GDM1 (cell line): Measurements from ENCODE around the gene OTUD4.
"Not testable (repeated sequence)": the region's sequence is repeated elsewhere in the genome, so short reads cannot be mapped to it uniquely, and the experiment has no call there.

Source experiments
- DNase-seq: peaks from one replicate; lab custom pipeline; 2025; lab: John Stamatoyannopoulos, UW

Gene OTUD4

DNA sequence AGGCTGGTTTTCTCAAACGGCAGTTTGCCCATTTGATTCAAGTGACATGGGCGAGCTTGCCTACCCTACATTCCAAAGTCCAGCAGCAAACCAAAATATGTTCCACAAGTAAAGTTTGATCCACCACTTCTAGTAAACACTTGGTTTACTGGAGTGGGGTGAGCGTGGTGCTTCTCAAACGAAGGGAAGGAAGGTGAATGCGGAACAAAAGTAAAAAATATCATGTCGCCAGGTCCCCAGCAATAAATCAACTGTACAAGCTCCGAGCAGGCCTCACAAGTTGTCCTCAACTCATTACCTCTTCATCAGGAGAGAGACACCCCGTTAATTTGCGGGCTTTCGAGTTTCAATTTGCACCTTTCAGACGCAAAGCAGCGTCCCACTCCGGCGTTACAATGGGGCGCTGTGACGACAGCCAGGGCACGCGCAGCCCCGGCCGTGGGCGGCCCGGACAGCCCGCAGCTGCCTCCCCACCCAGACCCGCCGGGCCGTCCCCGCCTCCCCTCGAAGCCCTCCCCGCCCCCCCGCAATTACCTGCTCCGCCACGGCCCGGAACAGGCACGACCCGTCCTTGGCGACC is 1.0 kb downstream of the OTUD4 start:
- DNase-seq, result peak; percentile 27

DNA sequence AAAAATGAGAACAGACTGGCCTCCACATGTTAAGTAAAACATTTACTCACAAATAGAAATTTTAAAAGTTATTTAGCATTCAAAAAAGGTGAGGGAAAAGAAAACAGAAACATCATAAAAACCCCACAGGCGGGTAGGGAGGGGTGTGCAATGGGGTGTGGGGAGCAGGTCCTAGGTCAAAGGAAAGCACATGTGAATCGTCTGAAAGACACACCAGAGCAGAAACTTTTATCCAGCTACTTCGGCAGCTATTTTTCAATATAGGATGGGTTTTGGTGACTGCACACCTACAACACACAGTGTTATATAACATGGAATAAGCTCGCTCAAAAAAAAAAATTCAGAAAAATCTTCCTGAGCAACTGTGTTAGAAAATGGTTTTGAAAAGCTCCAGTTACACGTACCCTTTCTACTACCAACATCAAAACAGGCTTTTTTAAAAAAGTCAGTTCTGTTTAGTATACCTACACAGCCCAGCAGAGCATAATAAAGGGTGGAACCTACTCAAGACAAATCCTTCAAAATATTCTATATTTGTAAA is 1.6 kb downstream of the OTUD4 start:
- no peak for DNase-seq

GRCh38 chr4:145177906-145178538 is 2.4 kb downstream of the OTUD4 start:
- peak; percentile 34 for DNase-seq

DNA sequence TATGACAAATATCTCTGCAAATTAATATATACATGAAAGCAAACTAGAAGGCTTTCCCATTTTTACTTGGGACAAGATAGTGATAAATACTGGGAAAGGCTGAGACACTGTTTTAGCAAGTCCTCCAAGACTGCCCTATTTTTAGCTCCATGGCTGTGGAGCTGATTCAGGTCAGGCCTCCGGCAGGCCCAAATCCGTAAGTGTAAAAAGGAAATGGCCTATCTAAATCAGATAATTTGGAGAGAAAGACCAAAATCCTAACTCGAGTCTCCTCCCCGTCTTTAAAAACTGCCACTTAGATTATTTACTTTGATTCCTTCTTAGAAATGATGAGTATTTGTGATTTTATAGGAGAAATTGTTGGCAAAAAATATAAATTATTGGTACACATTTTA is 2.9 kb downstream of the OTUD4 start:
- DNase-seq, result no peak

GRCh38 chr4:145176641-145177432 is 3.6 kb downstream of the OTUD4 start:
- no peak for DNase-seq

DNA sequence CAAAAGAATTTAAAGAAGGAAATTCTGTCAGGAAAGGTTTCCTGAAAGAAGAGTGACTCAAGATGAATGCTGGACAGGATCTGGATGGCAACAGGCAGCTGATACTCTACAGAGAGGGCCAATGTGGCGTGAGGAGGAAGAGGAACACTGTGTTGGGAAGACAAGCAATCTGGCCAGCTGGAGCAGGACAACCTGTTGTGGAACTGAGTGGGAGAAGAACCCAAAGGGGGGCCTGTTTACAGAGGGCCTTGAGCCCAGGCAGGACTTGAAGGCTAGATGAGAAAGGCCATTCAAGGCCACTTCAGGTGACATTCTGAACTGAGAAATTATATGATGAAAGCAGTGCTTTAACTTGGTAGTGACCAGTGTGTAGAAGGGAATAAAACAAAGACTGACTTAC is 8.5 kb downstream of the OTUD4 start:
- no peak for DNase-seq

- no peak for DNase-seq
Observed at GRCh38 chr4:145170223-145170622, 10.2 kb downstream of the OTUD4 start.

- DNase-seq, result no peak
Observed at GRCh38 chr4:145168581-145169187, 11.7 kb downstream of the OTUD4 start.

- no peak for DNase-seq
Observed at GRCh38 chr4:145167887-145168286, 12.5 kb downstream of the OTUD4 start.

GRCh38 chr4:145161549-145161948 is 18.8 kb downstream of the OTUD4 start:
- DNase-seq, result no peak

- no peak for DNase-seq
Observed at GRCh38 chr4:145156986-145157385, 23.4 kb downstream of the OTUD4 start.

DNA sequence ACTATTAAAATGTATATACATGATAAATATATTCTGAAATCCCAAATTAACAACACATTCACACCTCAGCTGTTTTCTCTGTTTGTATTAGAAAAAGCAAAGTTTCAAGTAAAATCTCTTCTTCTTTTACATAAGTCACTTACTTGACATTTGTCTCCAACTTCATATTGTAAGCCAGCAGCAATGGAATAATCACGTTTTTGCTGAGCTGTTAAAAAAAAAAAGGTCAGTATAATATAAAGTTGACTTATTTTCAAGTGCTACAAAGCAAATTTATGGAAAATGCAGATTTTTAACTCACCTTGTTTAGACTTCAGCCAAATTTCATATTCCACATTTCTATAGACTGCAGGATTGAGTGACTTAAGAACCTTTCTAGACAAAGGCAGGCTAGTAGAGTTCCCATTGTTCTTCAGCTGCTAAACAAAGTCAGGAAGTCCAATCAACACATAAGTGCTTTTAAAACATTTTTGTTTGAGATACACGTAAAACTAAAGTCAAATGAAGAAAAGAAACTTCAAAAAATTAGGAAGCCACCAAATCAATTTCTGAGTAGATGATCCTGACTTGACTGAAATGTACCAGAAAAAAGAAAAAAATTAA is 25.0 kb downstream of the OTUD4 start:
- no peak for DNase-seq

- no peak for DNase-seq
Observed at GRCh38 chr4:145154573-145154972, 25.8 kb downstream of the OTUD4 start.

- no peak for DNase-seq
Observed at GRCh38 chr4:145153904-145154298, 26.5 kb downstream of the OTUD4 start.

DNA sequence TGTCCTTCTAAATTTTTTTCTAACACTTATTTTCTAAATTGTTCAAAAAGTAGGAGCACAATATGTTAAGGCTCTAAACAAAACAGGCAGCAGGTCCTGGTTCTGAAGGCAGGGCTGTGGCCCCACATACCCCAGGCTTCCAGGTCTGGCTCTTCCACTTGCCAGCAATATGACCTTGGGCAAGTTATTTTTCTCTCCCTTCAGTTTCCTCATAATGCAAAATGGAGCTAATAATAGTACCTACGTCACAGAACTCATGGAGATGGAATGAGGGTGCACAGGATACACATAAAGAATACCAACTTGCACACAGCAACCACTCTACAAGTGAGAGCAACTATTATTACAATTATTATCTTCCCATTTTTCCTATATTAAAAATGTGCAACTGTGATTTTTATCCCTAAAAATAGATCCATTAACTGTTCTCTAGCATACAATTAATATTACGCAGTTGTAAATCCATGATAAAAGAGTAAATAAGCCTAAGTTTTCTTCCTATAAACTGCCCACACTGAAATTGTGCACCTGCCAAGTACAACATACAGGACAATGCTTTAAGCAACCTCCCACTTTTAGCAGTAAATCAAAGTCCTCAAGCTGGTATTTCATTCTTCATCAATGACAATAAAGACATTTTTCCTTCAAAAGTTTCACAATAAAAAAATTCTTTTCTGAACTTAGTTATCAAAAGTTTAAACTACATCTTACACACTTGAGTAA is 27.0 kb downstream of the OTUD4 start:
- no peak for DNase-seq

GRCh38 chr4:145148980-145149379 is 31.4 kb downstream of the OTUD4 start:
- DNase-seq, result no peak

DNA sequence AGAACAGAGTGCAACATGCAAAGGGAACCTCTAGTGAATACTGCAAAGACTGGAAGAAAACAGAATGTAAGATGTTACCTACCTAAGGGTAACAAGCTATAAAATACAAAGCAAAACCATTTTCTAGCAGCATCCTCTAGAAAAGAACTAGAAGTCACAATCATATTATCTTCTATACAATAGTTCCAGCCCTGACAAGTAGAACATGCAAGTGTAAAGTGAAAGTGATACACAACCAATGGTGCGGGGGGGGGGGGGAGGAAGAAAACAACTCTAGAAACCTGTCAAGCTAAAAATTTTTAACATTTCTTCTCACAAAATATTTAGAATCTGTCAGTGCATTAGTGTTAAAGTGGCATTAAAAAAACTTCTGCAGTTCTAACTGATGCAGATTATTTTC is 44.2 kb downstream of the OTUD4 start:
- DNase-seq, result not testable (repeated sequence)

DNA sequence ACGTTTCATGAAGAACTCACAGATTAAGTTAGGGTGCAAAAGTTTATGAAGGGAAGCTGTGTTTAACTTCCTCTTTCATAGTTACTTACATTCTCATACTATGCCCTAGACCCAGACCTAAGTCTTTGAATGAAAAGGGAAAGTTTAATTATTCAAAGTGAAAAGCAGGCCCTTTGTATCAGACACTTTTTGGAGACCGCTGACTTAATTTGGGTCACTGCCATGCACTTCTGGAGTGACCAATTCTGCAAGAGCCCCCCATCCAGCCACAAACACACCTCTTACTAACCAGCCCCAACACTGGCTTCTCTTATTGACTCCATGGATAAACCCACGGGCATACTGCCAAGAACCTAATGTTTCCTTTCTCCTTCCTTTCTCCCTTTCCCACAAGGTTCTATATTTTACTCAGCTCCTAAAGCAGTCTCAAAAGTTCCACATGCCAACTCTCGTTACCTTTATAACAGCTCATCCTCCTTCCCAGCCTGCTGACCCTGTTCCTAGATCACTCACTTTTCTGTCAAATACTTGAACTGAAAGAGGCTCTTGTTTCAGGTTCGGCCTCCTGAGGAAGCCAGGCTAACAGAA is 47.8 kb downstream of the OTUD4 start:
- DNase-seq, result no peak

- DNase-seq, result no peak
Observed at GRCh38 chr4:145131848-145132247, 48.5 kb downstream of the OTUD4 start.

GRCh38 chr4:145130788-145131399 is 49.5 kb downstream of the OTUD4 start:
- no peak for DNase-seq

- DNase-seq, result no peak
Observed at GRCh38 chr4:145130130-145130529, 50.3 kb downstream of the OTUD4 start.
